HG02970 (cell line): ENCODE results near the gene GSTM3.

Experiments
- ATAC-seq: cut with Tn5 transposase; IDR thresholded peaks from one replicate; pipeline ENCODE4 v1.9.1; 2021; ENCODE audit warnings: mild to moderate bottlenecking, moderate library complexity, moderate number of reproducible peaks; ENCODE audit not compliant: unreplicated experiment, low FRiP score

Gene GSTM3

DNA sequence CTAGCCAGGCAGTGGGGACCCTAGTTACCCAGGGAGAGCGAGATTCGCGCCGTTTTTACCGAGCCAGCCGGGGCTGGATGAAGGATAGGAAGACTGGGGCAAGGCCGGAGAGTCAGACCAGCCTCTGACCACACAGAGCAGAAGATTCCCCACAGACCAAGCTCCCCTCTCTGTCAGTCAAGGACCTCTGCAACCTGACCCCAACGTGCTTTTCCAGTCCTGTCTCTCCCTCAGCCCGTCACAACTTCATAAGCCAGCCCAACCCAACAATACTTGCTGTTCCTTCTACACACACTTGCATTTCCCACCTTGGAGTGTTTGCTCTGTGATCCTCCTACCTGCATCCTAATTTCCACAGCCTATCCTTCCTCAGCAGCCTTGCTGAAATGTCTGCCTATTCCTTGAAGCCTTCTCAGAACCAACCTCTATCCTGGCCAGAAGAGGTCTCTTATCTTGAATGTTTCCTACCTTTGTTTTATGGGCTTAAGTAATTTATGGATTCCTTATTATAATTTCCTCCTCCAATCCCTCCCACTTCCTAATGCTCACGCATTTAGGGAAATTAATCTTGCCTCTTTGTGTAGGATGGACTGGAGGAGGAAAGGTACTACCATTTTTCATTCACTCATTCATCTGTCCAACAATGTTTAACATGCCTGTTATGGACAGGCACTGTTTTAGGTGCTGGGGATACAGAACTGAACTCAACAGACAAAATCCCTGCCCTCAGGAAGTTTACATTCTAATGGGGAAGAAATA lies at the start of gene GSTM3:
Gene GSTM3 (minus strand): TSS at position 424 of the 759 bp plus-strand sequence. CDS start 751 bp downstream, outside the sequence.
- no peak for ATAC-seq

DNA sequence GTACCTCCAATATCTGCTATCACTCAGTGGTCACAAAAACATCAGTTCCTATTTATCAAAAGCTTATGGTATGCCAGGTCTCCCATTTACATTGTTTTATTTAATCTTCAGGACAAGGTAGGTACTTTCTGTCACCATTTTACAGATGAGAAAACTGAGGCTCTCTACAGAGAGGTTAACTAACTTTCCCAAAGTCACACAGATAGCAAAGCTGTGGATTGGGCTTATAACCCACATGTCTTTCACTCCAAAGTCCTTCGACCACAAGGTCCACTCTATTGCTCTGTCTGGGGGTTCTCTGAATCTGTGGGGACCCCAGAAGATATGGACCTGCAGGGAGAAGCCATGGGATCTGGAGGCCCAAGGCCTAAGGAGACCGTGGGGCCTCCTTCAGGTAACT lies 49.5 kb upstream of the GSTM3 start:
- no peak for ATAC-seq

DNA sequence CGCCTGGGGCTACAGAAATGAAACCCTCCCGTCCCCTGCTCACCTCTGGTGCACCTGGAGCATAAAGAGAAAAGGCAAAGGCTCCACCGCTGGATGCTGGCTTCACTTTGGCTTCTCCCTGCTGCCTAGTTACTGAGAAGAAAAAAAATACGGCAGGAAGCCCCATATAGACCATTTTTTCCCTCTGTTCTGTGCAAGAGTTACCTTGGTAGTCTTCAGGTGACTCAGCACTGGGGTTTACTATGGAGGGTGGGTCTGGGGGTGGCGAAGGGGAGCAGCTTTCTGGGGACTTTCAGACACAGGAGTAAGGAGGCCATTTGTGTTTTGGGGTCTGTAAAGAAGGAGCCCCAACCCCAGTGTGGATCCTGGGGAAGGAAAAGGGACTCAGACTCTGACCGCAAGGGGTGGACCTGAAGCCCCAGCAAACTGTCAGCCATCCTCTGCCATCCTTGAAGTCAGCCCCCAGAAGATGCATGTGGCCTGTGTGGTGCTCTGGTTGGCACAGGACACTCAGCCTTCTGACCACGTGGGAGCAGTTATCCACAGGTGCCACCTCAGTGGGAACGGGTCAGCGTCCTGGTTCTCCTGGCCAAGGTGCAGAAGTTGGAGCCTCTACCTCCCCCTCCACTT lies 48.8 kb upstream of the GSTM3 start:
- no peak for ATAC-seq

DNA sequence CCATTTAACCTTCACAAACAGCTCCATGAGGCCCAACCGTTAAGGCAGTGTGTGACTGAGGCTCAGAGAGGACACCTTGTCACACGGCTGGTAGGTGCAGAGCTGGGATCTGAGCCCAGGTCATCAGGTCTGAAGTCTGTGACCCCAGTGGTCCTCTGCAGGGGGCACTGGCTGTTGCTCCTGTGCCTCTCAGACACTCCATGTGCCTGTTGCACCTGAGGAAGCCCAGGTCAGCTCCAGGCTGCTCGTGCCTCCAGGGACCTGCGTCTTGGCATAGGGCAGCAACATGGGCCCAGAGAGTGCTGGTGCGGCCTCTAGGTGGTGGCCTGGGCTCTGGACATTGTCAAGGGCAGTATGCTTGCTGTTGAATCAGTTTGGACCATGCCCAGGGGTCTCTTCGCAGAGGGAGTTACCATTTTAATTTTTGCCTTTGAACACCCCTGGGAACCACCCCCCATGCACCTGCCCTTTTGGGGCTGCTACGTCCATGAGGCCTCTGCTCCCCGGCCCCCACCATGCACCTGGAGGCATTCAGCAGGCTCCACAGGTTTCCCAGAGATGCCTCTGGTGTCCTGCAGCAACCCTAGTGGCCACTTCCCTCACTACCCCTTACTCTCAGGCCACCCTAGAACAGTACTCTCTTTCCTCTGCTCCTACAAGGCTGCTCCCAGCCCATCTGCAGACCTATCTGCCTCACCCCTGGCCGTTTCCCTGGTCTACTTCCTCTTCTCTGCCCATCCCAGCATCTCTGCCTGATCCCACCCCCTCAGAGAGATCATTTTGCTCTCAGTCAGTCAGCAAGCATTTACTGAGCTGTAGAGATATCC lies 48.1 kb upstream of the GSTM3 start:
- ATAC-seq = no peak

GRCh38 chr1:109787845-109788601 lies 47.2 kb upstream of the GSTM3 start:
- no peak for ATAC-seq

- ATAC-seq = no peak
Measured at GRCh38 chr1:109787211-109787844, 46.5 kb upstream of the GSTM3 start.

DNA sequence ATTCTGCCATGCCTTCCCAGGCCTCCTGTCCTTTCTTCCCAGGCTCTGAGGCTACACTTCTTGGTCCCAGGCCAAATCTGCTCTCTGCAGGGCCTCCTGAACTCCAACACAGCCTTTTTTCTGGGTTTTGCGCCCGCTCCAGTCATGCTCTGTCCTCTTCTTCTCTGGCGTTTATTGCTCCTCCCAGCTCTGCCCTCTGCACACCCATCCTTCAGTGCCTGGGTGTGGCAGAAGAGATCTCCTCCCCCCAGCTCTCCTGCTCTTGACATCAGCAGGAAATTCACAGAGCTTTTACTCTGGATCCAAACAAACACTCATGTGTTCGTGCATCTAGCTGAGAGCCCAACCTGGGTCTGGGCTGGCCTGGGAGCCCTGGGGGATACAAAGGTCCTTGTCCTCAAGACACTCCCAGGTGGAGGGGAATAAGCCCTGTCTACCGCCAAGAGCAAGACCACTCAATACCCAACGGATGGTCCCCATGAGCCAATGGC lies 45.7 kb upstream of the GSTM3 start:
- ATAC-seq = no peak

GRCh38 chr1:109786112-109786480 lies 45.3 kb upstream of the GSTM3 start:
- ATAC-seq = no peak

DNA sequence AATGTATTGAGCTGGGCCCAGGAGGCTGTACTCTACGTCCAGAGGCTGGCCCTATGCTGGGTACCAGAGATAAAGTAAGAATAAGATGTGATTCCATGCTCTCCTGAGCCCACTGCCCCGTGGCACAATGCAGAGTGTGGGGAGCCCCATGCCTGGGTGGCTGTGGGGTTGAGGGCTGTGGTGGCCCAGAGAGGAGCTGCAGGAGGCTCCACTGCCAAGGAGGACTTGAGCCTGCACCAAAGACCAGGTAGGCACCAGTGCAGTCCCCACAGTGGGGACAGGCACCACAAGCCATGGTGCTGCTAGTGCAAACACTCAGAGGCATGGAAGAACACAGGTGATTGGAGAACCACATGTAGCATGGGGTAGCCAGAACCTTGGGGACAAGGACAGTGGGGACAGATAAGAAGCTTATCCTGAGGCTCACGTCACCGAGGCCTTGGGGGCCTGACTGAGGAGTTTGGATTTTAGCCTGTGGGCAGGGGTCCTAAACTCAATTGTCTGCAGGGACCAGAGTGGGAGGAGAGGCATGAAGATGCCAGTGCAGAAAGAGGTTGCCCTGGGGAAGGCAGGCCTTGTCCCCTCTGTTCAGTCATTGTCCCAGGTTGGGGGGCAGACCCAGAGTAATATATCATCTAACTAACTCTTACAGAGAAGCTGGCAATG lies 44.7 kb upstream of the GSTM3 start:
- no peak for ATAC-seq

DNA sequence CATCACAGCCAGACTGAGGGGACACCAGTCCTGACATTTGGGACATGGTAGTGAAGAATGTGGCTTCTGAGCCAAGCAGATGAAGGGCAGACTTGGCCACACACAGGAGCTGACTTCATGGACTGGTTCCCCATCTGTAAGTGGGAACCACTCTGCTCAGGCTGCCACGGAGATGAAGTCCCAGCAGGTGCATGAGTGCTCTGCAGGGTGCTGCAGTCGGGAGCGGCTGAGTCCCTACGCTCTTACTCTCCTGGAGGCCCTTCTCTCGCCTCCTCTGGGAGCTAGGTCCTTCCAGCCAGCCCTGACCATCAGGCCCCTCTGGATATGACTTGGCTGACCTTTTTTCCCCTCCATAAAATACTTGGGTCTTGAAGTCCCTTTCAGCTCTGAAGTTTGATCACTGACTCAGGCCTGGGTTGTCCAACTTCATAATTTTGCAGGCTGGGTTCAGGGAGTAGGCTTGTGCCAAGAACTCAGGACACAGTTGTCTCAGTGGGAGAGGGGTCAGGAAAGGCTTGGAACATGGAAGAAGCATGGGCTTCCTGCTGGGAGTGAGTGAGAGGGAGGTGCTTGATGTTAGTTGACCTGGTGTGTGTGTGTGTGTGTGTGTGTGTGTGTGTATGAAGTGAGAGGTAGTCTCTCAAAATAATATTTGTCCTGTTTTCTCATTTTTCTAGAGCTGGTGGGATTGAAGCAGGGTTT lies 43.9 kb upstream of the GSTM3 start:
- no peak for ATAC-seq

GRCh38 chr1:109783436-109783835 lies 42.6 kb upstream of the GSTM3 start:
- ATAC-seq = no peak

DNA sequence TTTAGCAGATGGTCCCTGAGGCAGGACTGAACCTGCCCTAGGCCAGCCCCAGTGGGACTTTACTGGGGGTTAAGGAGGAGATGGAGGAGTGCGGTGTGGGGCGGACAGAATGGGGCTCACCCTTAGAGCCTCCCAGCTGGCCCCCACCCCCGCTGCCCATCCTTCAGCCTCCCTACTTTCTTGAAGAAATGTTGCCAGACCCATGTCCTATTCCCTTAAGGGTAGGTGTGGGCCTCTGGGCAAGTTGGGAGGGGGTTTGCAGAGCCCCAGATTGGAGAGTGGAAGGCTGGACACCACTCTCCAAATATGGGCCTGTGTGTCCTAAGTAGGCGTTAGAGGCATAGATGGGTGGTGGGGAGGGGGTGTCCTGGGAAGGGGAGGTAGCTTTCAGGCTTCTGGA lies 42.1 kb upstream of the GSTM3 start:
- no peak for ATAC-seq

- no peak for ATAC-seq
Measured at GRCh38 chr1:109782514-109782913, 41.7 kb upstream of the GSTM3 start.

GRCh38 chr1:109781806-109782205 lies 41.0 kb upstream of the GSTM3 start:
- ATAC-seq = no peak

DNA sequence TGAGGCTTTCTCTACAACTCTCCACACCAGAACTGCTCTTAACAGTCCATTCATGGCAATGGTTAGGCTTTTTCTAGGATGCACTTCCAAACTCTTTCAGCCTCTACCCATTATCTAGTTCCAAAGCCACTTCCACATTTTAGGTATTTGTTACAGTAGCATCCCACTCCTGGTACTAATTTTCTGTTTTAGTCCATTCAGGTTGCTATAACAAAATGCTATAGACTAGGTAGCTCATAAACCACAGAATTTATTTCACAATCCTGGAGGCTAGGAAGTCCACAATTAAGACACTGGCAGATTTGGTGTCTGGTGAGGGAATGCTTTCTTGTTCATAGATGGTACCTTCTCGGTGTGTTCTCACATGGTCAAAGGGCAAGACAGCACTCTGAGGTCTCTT lies 40.1 kb upstream of the GSTM3 start:
- ATAC-seq = no peak

DNA sequence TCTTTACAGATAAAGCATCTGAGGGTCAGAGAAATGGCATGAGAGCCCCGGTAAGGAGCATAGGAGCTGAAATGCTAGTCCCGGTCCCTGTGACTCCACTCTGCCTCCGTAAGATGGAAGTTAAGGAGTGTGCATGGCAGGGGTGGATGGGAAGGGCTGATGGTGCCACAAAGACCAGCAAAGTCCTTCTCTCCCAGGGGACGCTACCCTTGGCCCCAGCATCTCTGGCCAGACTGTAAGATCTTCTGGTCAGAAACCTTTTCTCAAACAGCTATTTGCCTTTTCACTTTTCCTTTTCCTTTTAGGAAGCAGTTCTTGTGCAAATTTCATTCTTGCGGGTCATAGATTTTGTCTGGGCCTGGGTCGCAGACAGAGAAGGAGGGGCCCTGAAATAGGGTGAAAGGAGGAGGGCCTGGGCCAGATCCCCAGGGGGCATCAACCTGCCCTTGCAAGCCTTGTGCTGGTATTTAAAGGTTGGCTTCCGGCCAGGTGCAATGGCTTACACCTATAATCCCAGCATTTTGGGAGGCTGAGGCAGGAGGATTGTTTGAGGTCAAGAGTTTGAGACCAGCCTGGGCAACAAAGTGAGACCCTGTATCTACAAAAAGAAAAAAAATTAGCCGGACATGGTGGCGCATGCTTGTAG lies 37.3 kb upstream of the GSTM3 start:
- no peak for ATAC-seq

DNA sequence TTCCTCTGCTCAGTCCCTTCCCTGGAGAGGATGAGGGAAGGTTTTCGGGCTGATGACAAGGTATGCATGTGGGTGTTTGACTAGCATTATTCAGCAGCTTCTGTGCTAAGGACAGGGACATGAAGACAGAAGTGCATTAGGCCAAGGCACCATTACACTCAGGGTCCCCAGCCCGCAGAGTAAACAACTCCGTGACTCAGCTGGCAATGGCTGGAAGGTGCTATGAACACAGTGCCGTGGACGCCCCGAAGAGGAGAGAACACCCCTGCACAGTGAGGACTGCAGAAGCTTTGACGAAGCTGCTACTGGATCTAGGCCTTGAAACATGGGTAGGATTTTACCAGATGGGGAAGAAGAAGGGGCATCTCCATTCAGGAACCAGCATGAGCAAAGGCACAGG lies 36.6 kb upstream of the GSTM3 start:
- ATAC-seq = no peak

- no peak for ATAC-seq
Measured at GRCh38 chr1:109776911-109777310, 36.1 kb upstream of the GSTM3 start.
